ENCODE data around the gene TTC3.

DNA sequence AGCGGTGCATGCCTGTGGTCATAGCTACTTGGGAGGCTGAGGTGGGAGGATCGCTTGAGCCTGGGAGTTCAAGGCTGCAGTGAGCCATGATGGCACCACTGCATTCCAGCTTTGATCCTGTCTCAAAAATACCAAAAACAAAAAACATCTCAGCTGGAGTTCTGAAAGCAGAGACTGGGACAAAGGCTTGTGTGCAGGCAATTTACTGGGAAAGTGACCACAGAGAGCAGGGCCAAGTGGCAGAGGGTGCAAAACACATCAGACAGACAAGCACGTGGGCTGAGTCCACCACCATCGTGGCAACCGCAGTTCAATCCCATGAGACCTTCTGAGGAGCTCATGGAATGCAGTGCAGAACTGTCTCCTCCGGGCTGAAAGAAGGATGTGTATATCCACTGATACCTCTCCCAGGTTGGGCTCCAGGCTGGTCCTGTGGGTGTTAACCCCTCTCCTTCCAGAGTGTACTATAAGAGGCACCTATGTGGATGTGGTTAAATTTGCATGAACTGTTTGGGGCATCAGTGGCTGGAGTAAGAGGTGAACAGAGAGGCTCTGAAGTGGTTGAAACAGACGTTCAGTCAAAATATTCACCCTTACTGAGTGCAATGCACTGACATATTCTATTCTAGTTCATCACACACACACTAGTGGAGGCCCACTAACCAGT lies 11.0 kb upstream of the TTC3 start:
- no peak for TF ChIP-seq POLR2A (IDR thresholded peaks at IDR 0.05)
- TF ChIP-seq, protein P1, sequence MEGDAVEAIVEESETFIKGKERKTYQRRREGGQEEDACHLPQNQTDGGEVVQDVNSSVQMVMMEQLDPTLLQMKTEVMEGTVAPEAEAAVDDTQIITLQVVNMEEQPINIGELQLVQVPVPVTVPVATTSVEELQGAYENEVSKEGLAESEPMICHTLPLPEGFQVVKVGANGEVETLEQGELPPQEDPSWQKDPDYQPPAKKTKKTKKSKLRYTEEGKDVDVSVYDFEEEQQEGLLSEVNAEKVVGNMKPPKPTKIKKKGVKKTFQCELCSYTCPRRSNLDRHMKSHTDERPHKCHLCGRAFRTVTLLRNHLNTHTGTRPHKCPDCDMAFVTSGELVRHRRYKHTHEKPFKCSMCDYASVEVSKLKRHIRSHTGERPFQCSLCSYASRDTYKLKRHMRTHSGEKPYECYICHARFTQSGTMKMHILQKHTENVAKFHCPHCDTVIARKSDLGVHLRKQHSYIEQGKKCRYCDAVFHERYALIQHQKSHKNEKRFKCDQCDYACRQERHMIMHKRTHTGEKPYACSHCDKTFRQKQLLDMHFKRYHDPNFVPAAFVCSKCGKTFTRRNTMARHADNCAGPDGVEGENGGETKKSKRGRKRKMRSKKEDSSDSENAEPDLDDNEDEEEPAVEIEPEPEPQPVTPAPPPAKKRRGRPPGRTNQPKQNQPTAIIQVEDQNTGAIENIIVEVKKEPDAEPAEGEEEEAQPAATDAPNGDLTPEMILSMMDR (IDR thresholded peaks at IDR 0.05), result no peak
